NCI-H2196 (cell line): Measurements from ENCODE around the gene DHH.
"Not testable (repeated sequence)": the region's sequence is repeated elsewhere in the genome, so short reads cannot be mapped to it uniquely, and the experiment has no call there.

ENCODE experiments used
- DNase-seq: peaks from one replicate; lab custom pipeline; 2025; ENCODE audit not compliant: unreplicated experiment; lab: John Stamatoyannopoulos, UW

Gene DHH

GRCh38 chr12:49094160-49094974 lies at the start of gene DHH:
DHH (minus strand) TSS chr12:49094801; CDS start chr12:49094512, 289 bp downstream.
- DNase-seq: peak; percentile 51

DNA sequence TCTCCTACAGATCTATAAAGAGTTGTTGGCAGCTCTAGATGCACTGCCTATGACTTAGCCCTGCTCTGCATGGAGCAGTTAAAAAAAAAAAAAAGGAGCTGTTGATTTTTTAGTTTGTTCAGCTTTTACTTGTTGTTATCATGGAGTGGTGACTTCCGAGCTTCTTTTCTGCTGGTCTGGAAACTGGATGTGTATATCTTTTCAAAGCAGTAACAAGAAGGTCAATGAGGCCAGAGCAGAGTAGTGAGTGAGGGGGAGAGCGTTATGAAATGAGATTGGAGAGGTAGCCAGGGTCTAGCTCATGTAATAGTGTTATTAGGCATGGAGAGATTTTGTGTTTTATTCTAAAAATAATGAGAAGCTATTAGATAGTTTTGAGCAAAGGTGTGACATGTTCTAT lies 49.8 kb upstream of the DHH start:
- DNase-seq: no peak

GRCh38 chr12:49138999-49139398 lies 44.4 kb upstream of the DHH start:
- DNase-seq: no peak

- DNase-seq: no peak
Observed at GRCh38 chr12:49138587-49138986, 44.0 kb upstream of the DHH start.

DNA sequence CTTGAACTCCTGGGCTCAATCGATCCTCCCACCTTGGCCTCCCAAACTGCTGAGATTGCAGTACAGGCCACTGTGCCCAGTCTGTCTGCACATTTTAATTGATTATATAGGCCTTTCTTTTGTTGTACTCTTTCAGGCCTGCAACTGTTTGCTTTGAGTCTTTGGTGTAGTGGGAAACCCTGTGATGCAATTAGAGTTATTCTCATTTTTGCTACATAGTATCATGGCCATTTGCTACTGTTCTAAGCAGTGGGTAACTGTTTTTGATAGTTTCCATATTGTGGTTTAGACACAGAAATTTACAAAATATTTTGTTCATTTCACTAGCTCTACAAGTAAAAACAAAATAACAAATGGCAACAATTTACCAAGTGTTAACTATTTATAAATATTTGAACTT lies 42.9 kb upstream of the DHH start:
- no peak for DNase-seq

DNA sequence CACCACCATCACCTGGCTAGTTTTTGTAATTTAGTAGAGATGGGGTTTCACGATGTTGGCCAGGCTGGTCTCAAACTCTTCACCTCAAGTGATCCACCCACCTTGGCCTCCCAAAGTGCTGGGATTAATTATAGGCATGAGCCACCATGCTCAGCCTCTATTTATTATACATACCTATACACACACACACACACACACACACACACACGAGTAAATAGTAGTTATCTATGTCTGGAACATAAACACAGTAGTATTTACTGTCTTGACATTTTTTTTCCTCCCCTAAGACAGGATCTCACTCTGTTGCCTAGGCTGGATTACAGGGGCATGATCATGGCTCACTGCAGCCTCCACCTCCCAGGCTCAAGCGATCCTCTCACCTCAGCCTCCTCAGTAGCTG lies 42.4 kb upstream of the DHH start:
- not testable (repeated sequence) for DNase-seq

DNA sequence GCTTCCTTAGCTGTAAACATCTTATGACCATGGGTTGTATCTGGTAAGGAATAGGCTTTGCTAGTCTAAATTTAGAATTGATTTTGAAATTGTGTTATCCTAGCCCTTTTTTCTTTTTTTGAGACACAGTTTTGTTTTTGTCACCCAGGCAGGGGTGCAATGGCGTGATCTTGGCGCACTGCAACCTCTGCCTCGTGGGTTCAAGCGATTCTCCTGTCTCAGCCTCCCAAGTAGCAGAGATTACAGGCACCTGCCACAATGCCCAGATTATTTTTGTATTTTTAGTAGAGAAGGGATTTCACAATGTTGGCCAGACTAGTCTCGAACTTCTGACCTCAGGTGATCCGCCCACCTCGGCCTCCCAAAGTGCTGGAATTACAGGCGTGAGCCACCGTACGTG lies 39.0 kb upstream of the DHH start:
- DNase-seq: no peak

GRCh38 chr12:49133014-49133413 lies 38.4 kb upstream of the DHH start:
- DNase-seq: no peak

GRCh38 chr12:49131894-49132461 lies 37.4 kb upstream of the DHH start:
- peak; percentile 28 for DNase-seq

- DNase-seq: peak; percentile 91
Observed at GRCh38 chr12:49131051-49131893, 36.7 kb upstream of the DHH start, which contains the start of gene TUBA1B. TUBA1B (minus strand) TSS chr12:49131395; CDS start chr12:49131300, 95 bp downstream.

DNA sequence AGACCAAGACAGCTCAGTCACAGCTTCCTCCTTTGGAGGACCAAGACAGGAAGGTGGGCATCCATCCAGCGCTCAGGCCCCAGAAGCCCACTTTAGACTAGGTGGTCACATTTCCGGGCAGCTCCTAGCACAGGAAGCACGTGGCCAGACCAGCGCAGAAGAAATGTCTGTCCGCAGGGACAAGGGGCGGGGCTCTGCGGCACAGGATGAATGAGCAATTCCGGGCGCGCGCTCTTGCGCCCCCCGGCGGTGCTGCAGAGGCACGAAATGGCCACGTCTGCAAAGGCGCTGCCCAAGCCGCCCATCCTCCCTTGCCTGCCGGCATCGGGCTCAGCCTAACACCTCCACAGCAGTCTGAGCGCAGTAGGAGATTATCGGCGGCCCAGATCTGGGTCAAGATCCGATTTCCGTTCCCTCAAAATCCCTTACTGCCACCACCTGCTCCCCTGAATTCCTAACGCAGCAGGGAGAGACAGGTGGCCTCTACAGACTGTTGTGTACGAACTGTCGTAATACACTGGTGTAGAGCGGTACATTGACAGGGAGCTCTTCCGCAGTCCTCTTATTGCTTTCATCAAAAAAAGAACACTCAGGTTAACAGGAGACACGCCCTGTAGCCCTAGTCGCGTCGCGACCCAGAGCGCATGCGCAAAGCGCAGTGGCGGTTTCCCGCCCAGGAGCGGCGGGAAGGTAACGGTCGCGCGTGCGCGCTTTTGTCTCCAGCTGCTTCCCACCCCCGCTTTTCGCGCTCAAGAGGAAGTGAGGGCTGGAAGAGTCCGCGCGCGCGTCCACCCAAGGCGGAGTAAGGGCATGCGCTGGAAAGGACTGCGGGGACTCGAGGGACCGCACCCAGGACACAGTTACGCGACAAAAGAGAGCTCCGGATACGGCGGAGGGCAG lies 35.8 kb upstream of the DHH start:
- peak; percentile 95 for DNase-seq

- no peak for DNase-seq
Observed at GRCh38 chr12:49129332-49130150, 34.9 kb upstream of the DHH start.

DNA sequence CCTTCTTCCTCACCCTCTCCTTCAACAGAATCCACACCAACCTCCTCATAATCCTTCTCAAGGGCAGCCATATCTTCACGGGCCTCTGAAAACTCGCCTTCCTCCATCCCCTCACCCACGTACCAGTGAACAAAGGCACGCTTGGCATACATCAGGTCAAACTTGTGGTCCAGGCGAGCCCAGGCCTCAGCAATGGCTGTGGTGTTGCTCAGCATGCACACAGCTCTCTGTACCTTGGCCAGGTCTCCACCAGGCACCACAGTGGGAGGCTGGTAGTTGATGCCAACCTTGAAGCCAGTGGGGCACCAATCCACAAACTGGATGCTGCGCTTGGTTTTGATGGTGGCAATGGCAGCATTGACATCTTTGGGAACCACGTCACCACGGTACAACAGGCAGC lies 33.4 kb upstream of the DHH start:
- DNase-seq: not testable (repeated sequence)

DNA sequence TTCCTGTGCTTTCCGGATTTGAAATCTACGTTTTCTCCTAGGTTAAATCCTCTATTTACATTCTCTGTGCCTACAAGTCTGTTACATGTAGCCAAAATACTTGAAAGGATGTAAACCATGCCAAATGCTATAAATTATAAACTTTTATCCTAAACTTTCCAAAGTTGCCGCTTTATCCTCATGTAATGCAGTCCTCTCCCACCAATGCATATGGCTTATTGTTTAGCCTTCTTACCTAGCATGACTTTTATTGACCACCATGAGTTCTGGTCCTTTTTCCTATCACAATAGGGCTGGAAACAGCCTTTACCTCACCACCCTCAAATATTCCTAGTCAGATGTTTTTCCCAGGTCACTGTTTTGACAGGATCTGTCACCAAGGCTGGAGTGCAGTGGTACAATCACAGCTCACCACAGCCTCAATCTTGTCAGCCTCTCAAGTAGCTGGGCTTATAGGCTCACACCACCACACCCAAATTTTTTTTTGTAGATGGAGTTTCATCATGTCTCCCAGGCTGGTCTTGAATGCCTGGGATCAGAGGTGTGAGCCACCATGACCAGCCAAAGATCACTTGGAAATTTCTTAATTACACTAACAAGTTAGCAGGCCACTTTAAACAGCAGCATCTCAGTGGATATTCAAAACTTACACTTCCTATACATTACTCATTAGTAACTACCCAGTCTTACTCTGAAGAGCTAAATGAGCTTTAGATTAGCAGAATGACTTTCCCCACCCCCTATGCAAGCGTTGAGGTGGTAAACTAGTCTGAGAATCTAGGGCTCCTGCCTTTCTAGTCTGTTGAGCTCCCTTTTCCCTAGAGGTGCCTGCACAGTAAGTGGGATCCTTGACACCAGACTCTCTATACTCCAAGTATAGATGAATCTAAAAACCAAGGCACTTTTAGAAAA lies 32.5 kb upstream of the DHH start:
- DNase-seq: no peak

DNA sequence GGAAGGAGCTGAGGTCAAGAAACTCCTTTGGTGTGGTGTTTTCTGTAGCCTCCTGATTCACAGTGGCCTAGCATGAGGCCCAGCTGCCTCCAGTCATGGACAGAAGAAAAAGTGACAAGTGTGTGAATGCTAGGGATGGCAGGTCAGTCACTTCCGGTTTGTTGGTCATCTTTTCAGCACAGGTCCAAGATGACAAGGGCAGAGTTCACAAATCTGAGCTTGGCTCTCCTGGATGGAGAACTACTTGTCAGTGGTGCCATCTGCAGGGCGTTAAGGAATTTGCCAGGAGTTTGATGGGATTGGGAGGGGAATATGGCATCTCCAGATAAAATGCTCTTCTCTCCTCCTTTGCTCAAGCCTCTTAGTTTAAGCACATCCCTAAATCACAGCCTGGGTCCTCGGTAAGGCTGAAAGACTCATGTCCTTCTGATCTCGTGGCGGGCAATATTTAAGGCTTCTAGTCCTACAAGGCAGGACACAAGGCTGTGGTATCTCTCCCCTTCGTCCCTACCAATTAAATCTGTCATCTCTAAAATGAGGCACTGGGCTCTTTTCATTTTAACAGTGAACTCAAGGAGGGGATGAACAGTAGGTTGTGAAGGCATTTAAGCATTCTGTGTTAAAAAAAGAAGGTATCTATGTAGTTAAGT lies 26.6 kb upstream of the DHH start:
- DNase-seq: peak; percentile 57

GRCh38 chr12:49111206-49111605 lies 16.6 kb upstream of the DHH start:
- DNase-seq: no peak

DNA sequence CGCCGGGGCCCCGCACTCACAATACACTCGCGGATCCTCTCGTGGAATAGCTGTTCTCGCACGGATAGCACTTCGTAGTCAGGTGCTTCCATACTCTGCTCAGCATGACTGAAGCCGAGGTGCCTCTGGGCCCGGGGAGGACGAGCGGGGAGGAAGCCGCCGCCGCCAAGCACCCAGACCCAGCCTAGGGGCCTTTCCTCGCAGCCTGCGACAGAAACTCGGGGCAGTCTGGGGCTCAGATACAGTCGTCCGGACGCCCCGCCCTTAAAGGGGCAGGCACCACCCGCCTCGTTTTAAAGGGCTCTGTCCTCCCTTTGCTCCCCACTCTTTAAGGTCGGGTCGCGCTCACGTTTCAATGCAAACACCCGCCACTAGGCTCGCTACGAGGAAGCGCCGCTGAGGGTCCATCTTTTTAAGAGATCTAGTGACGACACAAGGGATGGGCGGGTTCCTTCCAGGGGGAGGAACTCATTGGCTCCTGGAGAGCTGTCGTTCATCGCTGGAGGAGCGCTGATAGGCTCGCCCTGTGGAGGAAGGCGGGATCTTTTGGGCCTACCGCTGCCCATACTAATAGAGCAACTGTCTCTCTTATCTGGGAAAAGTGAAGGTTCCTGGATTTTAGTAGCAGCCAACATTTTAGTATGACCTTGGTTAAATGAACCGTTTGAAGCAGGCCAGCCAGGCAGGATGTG lies 16.0 kb upstream of the DHH start, which contains the start of gene LMBR1L:
TSS of gene LMBR1L (minus strand) at position 384 of the 692 bp plus-strand sequence. CDS start at position 92, 292 bp downstream.
- DNase-seq: peak; percentile 98
